GM23338 (cell line): ENCODE measurements around the gene PLD5. TPM values are rescaled to one million over a fixed set of nuclear protein-coding genes. Genes with fewer than 3 reads are reported as not detected.

Source experiments
- ATAC-seq: fragments of 200-7000 bp; cut with Tn5 transposase; 3 replicates; pipeline ENCODE4 v1.9.1; 2020
- DNase-seq: peaks from one replicate; pipeline ENCODE4 v3.0.0-alpha.2; 2015; ENCODE audit warnings: low spot score
- H2AFZ ChIP-seq: fragments of 200-600 bp; sonication (generic); 2 replicates; pipeline ENCODE4 v1.8.0; 2016; ENCODE audit warnings: antibody characterized with exemption, mild to moderate bottlenecking, moderate library complexity
- H3F3A ChIP-seq: fragments of 200-600 bp; sonication (generic); replicated peaks from 2 replicates; pipeline ENCODE4 v1.8.0; 2017; ENCODE audit warnings: antibody characterized with exemption, mixed run types, low read depth
- H3K27ac ChIP-seq: fragments of 200-600 bp; sonication (generic); 2 replicates; pipeline ENCODE4 v1.6.1; 2016; ENCODE audit warnings: low read depth
- H3K27me3 ChIP-seq: fragments of 200-600 bp; sonication (generic); 2 replicates; pipeline ENCODE4 v1.8.0; 2016; ENCODE audit warnings: mild to moderate bottlenecking, mixed run types, moderate library complexity; ENCODE audit not compliant: insufficient read depth
- H3K36me3 ChIP-seq: fragments of 200-600 bp; sonication (generic); 2 replicates; pipeline ENCODE4 v1.8.0; 2016; ENCODE audit warnings: mild to moderate bottlenecking; ENCODE audit not compliant: insufficient read depth
- H3K4me1 ChIP-seq: fragments of 200-600 bp; sonication (generic); 2 replicates; pipeline ENCODE4 v1.8.0; 2016; ENCODE audit warnings: mild to moderate bottlenecking, moderate library complexity; ENCODE audit not compliant: insufficient read depth
- H3K4me2 ChIP-seq: fragments of 200-600 bp; sonication (generic); 2 replicates; pipeline ENCODE4 v1.7.1; 2017; ENCODE audit warnings: mixed run types
- H3K4me3 ChIP-seq: fragments of 200-600 bp; sonication (generic); 2 replicates; pipeline ENCODE4 v1.6.1; 2016; ENCODE audit warnings: mixed run types
- H3K79me2 ChIP-seq: fragments of 200-600 bp; sonication (generic); replicated peaks from 2 replicates; pipeline ENCODE4 v1.8.0; 2017; ENCODE audit warnings: mild to moderate bottlenecking; ENCODE audit not compliant: insufficient read depth
- H3K9me2 ChIP-seq: fragments of 200-600 bp; sonication (generic); 2 replicates; pipeline ENCODE4 v1.8.0; 2017; ENCODE audit not compliant: insufficient read depth
- H4K20me1 ChIP-seq: fragments of 200-600 bp; sonication (generic); replicated peaks from 2 replicates; pipeline ENCODE4 v1.8.0; 2017; ENCODE audit warnings: mild to moderate bottlenecking; ENCODE audit not compliant: insufficient read depth
- H3K27ac Mint-ChIP-seq: 2 replicates; pipeline ENCODE4 v1.8.0; 2020; ENCODE audit warnings: inconsistent platforms, mild to moderate bottlenecking, moderate library complexity, mixed read lengths
- H3K27me3 Mint-ChIP-seq: 3 replicates; pipeline ENCODE4 v1.8.0; 2022; ENCODE audit warnings: low read depth, mild to moderate bottlenecking, moderate library complexity, mixed read lengths, inconsistent platforms; ENCODE audit not compliant: insufficient read depth, poor library complexity
- H3K36me3 Mint-ChIP-seq: 3 replicates; pipeline ENCODE4 v1.8.0; 2021; ENCODE audit warnings: low read depth, mild to moderate bottlenecking, inconsistent platforms, moderate library complexity, mixed read lengths
- H3K4me1 Mint-ChIP-seq: 3 replicates; pipeline ENCODE4 v1.8.0; 2020; ENCODE audit warnings: mild to moderate bottlenecking, inconsistent platforms, mixed read lengths
- H3K4me3 Mint-ChIP-seq: 3 replicates; pipeline ENCODE4 v1.8.0; 2021; ENCODE audit warnings: moderate library complexity, mild to moderate bottlenecking, inconsistent platforms, mixed read lengths
- H3K9me3 Mint-ChIP-seq: 3 replicates; pipeline ENCODE4 v1.8.0; 2020; ENCODE audit warnings: moderate library complexity, mild to moderate bottlenecking, inconsistent platforms, mixed read lengths
- CTCF ChIP-seq, 2 experiments: fragments of 200-600 bp in 1 of 2; sonication (generic) in 1 of 2; conservative IDR thresholded peaks; 2 replicates each; pipeline versions ENCODE4 v1.5.1 to v1.6.1; 2016 to 2017; ENCODE audit warnings: antibody characterized with exemption in 2 of 2, low read depth in 2 of 2, mild to moderate bottlenecking in 2 of 2, moderate library complexity in 1 of 2
- EZH2phosphoT487 ChIP-seq: fragments of 200-600 bp; sonication (generic); IDR thresholded peaks from one replicate; pipeline ENCODE4 v1.8.1; 2018; ENCODE audit warnings: antibody characterized with exemption; ENCODE audit not compliant: unreplicated experiment
- STAT1 ChIP-seq: IDR thresholded peaks from one replicate; pipeline ENCODE4 v1.6.1; 2016; ENCODE audit warnings: antibody characterized with exemption; ENCODE audit not compliant: unreplicated experiment
- ZNF114 ChIP-seq: fragments of 250-450 bp; sonication (Bioruptor Pico); IDR thresholded peaks from 2 replicates; pipeline ENCODE4 v1.5.0; 2020; ENCODE audit warnings: mild to moderate bottlenecking, moderate library complexity
- ZNF462 ChIP-seq: fragments of 250-450 bp; sonication (Bioruptor Pico); IDR thresholded peaks from 2 replicates; pipeline ENCODE4 v1.5.0; 2020; ENCODE audit warnings: mild to moderate bottlenecking, moderate library complexity
- polyA plus RNA-seq: library from polyadenylated mRNA; unstranded; fragments of >200 nt; fragmentation: Nextera tagmentation; extraction: Ambion mirVana; gene quantifications from 2 replicates; pipeline ENCODE4 v1.2.1, GENCODE V29; 2016
- total RNA-seq: library from RNA; depleted of rRNA; stranded (reverse); fragments of >200 nt; shearing (Covaris generic); gene quantifications from 2 replicates; pipeline ENCODE4 v1.2.3, GENCODE V29; 2014

The PLD5 gene
- total and polyA plus RNA-seq, 2 experiments from 2014 or later = 5.5 to 5.8 TPM

- Mint-ChIP-seq H3K36me3 (peaks cover 37% of the 10 kb centered on the region), H3K27me3 (peaks cover 9% of the 10 kb centered on the region), H3K27ac (0 out of 2 replicates have a peak overlapping the region, but pooled peaks have one; percentile 32), H3K9me3 (peaks cover 36% of the 10 kb centered on the region), H3K4me3 (peak overlapping the region; percentile 42; the same call in 1 of the 3 replicates), H3K4me1 (peaks cover 60% of the 10 kb centered on the region)
- peak overlapping the region; percentile 61; the same call in 1 of the 2 replicates for H2AFZ ChIP-seq
- peak; percentile 51 for DNase-seq
- H3K4me1 ChIP-seq = peaks cover 46% of the 10 kb centered on the region
- peak; percentile 92 for ATAC-seq
- H3K4me3 ChIP-seq = peak overlapping the region; percentile 14; the same call in 1 of the 2 replicates
- TF ChIP-seq ZNF114 (CRISPR knock-in tag) = no peak
- no peak for TF ChIP-seq CTCF (conservative IDR thresholded peaks at IDR 0.05; ENCODE audit: low read depth in 2 of 2)
- no peak for TF ChIP-seq STAT1
- TF ChIP-seq ZNF462 (CRISPR knock-in tag) = peak; percentile 68
- TF ChIP-seq EZH2phosphoT487 = no peak
- peak overlapping the region; percentile 68 for H3K4me2 ChIP-seq
- peaks cover 6% of the 10 kb centered on the region; the same call in 1 of the 2 replicates for H3F3A ChIP-seq
- 0 out of 2 replicates have a peak, but pooled peaks cover 3% of the 10 kb centered on the region for H3K27me3 ChIP-seq
- peaks cover 10% of the 10 kb centered on the region; the same call in 1 of the 2 replicates for H3K36me3 ChIP-seq
- H3K9me2 ChIP-seq = no peaks in the 10 kb centered on the region
- H3K27ac ChIP-seq = peak overlapping the region; percentile 69
- H3K79me2 ChIP-seq = no peaks in the 10 kb centered on the region
- no peaks in the 10 kb centered on the region for H4K20me1 ChIP-seq
These were observed 312.1 kb downstream of the PLD5 start for GRCh38 chr1:242212401-242212800.
